HepG2 (cell line): ENCODE results near the gene KRTAP9-9.
"Not testable (repeated sequence)": the region's sequence is repeated elsewhere in the genome, so short reads cannot be mapped to it uniquely, and the experiment has no call there.

Experiments used
- ATF7 ChIP-seq, 2 experiments: fragments of 450-650 bp in 1 of 2; sonication (generic) in 1 of 2; formaldehyde crosslinking in 1 of 2; IDR thresholded peaks; 2 replicates each; pipeline versions ENCODE4 v1.4.0 to v1.6.1; 2016 to 2020; ENCODE audit warnings: antibody characterized with exemption in 1 of 2, mild to moderate bottlenecking in 1 of 2, missing genetic modification reagents in 1 of 2
- CTCF ChIP-seq: sonication (generic); formaldehyde crosslinking; IDR thresholded peaks from 2 replicates; pipeline ENCODE4 v1.5.0; 2020; ENCODE audit warnings: mild to moderate bottlenecking, missing genetic modification reagents, moderate library complexity
- JUN ChIP-seq: sonication (generic); formaldehyde crosslinking; IDR thresholded peaks from 2 replicates; pipeline ENCODE4 v1.4.0; 2020; ENCODE audit warnings: mild to moderate bottlenecking, missing genetic modification reagents
- JUNB ChIP-seq: sonication (generic); formaldehyde crosslinking; IDR thresholded peaks from 2 replicates; pipeline ENCODE4 v1.8.0; 2022; ENCODE audit warnings: missing genetic modification reagents, mild to moderate bottlenecking, borderline replicate concordance
- ONECUT2 ChIP-seq: sonication (generic); formaldehyde crosslinking; IDR thresholded peaks from 2 replicates; pipeline ENCODE4 v1.4.0; 2020; ENCODE audit warnings: missing genetic modification reagents
- PCBP1 ChIP-seq: fragments of 200-400 bp; formaldehyde crosslinking; IDR thresholded peaks from 2 replicates; pipeline ENCODE4 v1.6.1; 2017; ENCODE audit warnings: mild to moderate bottlenecking, low read depth, low read length, borderline replicate concordance
- POLR2A ChIP-seq, 2 experiments: IDR thresholded peaks; 2 replicates each; pipeline ENCODE4 v1.6.1; 2011; ENCODE audit warnings: low read depth in 2 of 2, low read length in 2 of 2, mild to moderate bottlenecking in 1 of 2, moderate library complexity in 1 of 2; ENCODE audit not compliant: insufficient read depth in 1 of 2
- PRMT3 ChIP-seq: sonication (generic); formaldehyde crosslinking; IDR thresholded peaks from 2 replicates; pipeline ENCODE4 v1.8.1; 2022; ENCODE audit warnings: low read depth, mild to moderate bottlenecking, moderate library complexity, missing genetic modification reagents, borderline replicate concordance
- RBFOX2 ChIP-seq: fragments of 200-400 bp; formaldehyde crosslinking; IDR thresholded peaks from 2 replicates; pipeline ENCODE4 v1.6.1; 2017; ENCODE audit warnings: low read depth, mild to moderate bottlenecking, low read length
- SRSF4 ChIP-seq: fragments of 200-400 bp; formaldehyde crosslinking; IDR thresholded peaks from one replicate; pipeline ENCODE4 v1.6.1; 2018; ENCODE audit warnings: mild to moderate bottlenecking, low read depth, low read length, moderate library complexity; ENCODE audit not compliant: poor library complexity, severe bottlenecking
- TCF12 ChIP-seq, 2 experiments: fragments of 450-650 bp in 1 of 2; sonication (generic) in 1 of 2; formaldehyde crosslinking in 1 of 2; IDR thresholded peaks; 2 replicates each; pipeline versions ENCODE4 v1.6.1 to v1.8.0; 2017 to 2022; ENCODE audit warnings: antibody characterized with exemption in 1 of 2, mild to moderate bottlenecking in 1 of 2, missing genetic modification reagents in 1 of 2, moderate library complexity in 1 of 2
- TEAD2 ChIP-seq: sonication (generic); formaldehyde crosslinking; IDR thresholded peaks from 2 replicates; pipeline ENCODE4 v1.9.0; 2021; ENCODE audit warnings: missing genetic modification reagents
- TERF1 ChIP-seq: sonication (generic); formaldehyde crosslinking; IDR thresholded peaks from 2 replicates; pipeline ENCODE4 v1.8.0; 2022; ENCODE audit warnings: mild to moderate bottlenecking, missing genetic modification reagents, moderate library complexity
- ZNF687 ChIP-seq: sonication (generic); formaldehyde crosslinking; IDR thresholded peaks from 2 replicates; pipeline ENCODE4 v1.5.1; 2020; ENCODE audit warnings: mild to moderate bottlenecking, missing genetic modification reagents, moderate library complexity

- not testable (repeated sequence) for TF ChIP-seq PRMT3 (CRISPR knock-in tag); CTCF; ONECUT2 (CRISPR knock-in tag); JUNB; RBFOX2; TCF12 (IDR thresholded peaks at IDR 0.05); TCF12 (CRISPR knock-in tag; IDR thresholded peaks at IDR 0.05); ZNF687 (CRISPR knock-in tag); JUN (CRISPR knock-in tag); TERF1 (CRISPR knock-in tag); POLR2A (IDR thresholded peaks at IDR 0.05; ENCODE audit: insufficient read depth in 1 of 2, low read depth in 2 of 2, low read length in 2 of 2); SRSF4; TEAD2 (CRISPR knock-in tag); PCBP1; ATF7 (IDR thresholded peaks at IDR 0.05); ATF7 (CRISPR knock-in tag; IDR thresholded peaks at IDR 0.05)
Measured at GRCh38 chr17:41249637-41250240, 5.4 kb upstream of the KRTAP9-9 start, which contains the start of gene KRTAP9-4.
